GM21723 (cell line): ENCODE measurements around the gene HIGD2A.
A peak's percentile ranks its signal among the peaks of the same experiment; 100 is the strongest.

Experiments
- ATAC-seq: cut with Tn5 transposase; IDR thresholded peaks from one replicate; pipeline ENCODE4 v1.9.1; 2021; ENCODE audit warnings: mild to moderate bottlenecking, moderate library complexity; ENCODE audit not compliant: unreplicated experiment

HIGD2A gene

GRCh38 chr5:176415240-176415951 is 26.8 kb downstream of the HIGD2A start:
- no peak for ATAC-seq

- peak; percentile 94 for ATAC-seq
These were observed 27.7 kb downstream of the HIGD2A start, which contains the start of gene CLTB for GRCh38 chr5:176415952-176416924. Gene CLTB (minus strand): TSS chr5:176416539. CDS start chr5:176416363, 176 bp downstream.

DNA sequence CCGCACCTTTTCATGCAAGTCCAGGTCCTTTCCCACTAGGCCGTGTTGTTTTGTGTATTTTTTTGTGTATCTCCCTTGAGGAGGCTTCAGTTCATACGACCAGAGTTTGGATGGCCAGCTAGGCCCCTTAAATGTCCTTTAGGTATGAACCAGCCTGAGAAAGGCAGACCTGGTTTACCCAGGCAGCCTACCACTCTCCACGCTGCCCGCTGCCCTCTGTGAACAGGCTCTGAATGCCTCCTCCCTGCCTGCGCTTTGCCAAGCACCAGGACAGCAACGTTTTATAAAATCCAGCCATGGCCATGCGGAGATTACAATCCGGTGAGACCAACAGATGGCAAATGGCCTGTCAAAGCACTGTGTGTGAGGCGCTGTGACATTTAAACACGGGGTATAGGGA is 28.4 kb downstream of the HIGD2A start:
- no peak for ATAC-seq

- ATAC-seq, result no peak
These were observed 29.7 kb downstream of the HIGD2A start for GRCh38 chr5:176418251-176418650.

GRCh38 chr5:176420086-176420485 is 31.5 kb downstream of the HIGD2A start:
- no peak for ATAC-seq

DNA sequence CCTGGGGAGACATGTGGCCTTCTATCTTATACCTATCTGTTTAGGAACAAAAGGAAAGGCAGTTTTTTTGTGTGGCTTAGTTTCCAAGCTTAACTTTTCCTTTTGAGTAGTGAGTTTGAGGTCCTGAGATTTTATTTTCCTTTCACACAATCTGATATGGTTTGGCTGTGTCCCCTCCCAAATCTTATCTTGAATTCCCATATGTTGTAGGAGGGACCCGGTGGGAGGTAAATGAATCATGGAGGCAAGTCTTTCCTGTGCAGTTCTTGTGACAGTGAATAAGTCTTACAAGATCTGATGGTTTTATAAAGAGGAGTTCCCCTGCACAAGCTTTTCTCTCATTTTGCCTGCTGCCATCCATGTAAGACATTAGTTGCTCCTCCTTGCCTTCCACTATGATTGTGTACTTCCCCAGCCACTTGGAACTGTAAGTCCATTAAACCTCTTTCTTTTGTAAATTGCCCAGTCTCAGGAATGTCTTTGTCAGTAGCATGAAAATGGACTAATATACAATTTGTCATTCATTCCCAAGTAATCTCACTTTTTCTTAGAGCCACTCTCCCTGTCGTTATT is 32.5 kb downstream of the HIGD2A start:
- no peak for ATAC-seq

DNA sequence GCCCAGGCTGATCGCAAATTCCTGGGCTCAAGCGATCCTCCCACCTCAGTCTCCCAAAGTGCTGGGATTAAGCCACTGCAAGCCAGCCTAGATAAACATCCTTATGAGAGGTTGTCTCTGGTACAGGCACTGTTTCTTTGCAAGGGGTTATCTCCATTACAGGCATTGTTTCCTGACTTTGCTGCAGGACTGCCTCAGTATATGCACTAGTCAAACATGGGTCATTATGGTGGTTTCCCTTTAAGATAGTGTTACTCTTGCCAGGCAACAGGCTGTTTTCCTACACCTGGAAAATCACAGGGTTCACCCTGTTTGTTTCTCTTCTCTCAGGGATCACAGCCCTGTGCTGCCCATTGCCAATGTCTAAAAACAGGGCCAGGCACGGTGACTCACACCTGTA is 35.6 kb downstream of the HIGD2A start:
- no peak for ATAC-seq

GRCh38 chr5:176425138-176425537 is 36.6 kb downstream of the HIGD2A start:
- no peak for ATAC-seq

GRCh38 chr5:176425791-176426190 is 37.2 kb downstream of the HIGD2A start:
- ATAC-seq, result no peak

- ATAC-seq, result no peak
These were observed 38.3 kb downstream of the HIGD2A start for GRCh38 chr5:176426876-176427275.

- ATAC-seq, result no peak
These were observed 39.4 kb downstream of the HIGD2A start for GRCh38 chr5:176427971-176428370.

- ATAC-seq, result no peak
These were observed 41.4 kb downstream of the HIGD2A start for GRCh38 chr5:176429972-176430371.

DNA sequence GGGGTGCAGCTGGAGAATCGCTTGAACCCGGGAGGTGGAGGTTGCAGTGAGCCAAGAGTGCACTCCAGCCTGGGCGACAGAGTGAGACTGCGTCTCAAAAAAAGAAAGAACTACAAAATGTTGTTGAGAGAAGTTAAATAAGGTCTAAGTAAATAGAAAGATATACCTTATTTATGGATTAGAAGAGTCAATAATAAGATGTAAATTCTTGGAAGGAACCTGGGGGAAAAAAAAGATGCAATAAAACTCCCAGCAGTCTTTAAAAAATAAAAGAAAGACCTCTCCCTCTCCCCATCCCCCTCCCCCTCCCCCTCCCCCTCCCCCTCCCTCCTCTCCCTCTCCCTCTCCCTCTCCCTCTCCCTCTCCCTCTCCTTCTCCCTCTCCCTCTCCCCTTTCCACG is 44.2 kb downstream of the HIGD2A start:
- ATAC-seq, result no peak

- ATAC-seq, result no peak
These were observed 48.1 kb downstream of the HIGD2A start for GRCh38 chr5:176436656-176437055.

DNA sequence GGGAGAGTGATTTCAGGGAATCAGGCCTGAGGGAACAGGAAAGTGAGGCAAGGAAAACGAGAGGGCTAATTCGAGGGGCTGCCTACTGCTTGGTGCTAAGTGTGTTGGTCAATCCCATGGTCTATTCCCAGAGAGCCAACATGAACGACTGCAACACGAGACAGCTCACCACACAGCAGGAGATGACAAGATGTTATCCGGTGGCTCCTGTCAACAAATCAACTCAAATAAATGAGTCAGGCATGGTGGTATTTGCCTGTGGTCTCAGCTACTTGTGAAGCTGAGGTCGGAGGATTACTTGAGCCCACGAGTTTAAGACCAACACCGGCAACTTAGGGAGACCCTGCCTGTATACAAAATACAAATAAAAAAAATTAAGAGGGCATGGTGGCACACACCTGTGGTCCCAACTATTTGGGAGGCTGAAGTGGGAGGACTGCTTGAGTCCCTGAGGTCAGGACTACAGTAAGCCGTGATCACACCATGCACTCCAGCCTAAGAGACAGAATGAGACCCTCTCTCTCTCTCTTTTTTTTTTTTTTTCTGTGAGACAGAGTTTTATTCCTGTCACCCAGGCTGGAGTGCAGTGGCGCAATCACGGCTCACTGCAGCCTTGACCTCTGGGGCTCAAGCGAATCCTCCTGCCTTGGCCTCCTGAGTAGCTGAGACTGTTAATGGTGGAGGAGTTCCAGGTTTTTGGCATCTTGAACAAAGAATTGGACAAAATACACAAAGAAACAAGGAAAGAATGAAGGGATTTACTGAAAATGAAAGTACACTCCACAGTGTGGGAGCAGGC is 50.6 kb downstream of the HIGD2A start:
- no peak for ATAC-seq
